Transverse colon (tissue), 4 donors: Measurements from ENCODE around the gene OPRM1.

ENCODE experiments used
- POLR2A ChIP-seq: fragments of 450-650 bp; IDR thresholded peaks from one replicate; pipeline ENCODE4 v1.6.1; 2016; ENCODE audit warnings: antibody characterized with exemption, mild to moderate bottlenecking, moderate library complexity
- POLR2AphosphoS5 ChIP-seq, 3 donors: sonication (generic); formaldehyde crosslinking; IDR thresholded peaks; one replicate each; pipeline ENCODE4 v1.6.1; 2016; ENCODE audit warnings: antibody characterized with exemption in 3 of 3
- TF ChIP-seq, protein P1 (sequence below), 5 experiments: fragments of 200-600 bp in 3 of 5; fragments of 450-650 bp in 2 of 5; sonication (generic) in 3 of 5; IDR thresholded peaks; 1 replicate in 2 of 5; 2 replicates in 3 of 5; pipeline ENCODE4 v1.5.1; 2016 to 2017; ENCODE audit warnings: antibody characterized with exemption in 5 of 5, inconsistent platforms in 3 of 5, mild to moderate bottlenecking in 2 of 5, moderate library complexity in 1 of 5

DNA sequence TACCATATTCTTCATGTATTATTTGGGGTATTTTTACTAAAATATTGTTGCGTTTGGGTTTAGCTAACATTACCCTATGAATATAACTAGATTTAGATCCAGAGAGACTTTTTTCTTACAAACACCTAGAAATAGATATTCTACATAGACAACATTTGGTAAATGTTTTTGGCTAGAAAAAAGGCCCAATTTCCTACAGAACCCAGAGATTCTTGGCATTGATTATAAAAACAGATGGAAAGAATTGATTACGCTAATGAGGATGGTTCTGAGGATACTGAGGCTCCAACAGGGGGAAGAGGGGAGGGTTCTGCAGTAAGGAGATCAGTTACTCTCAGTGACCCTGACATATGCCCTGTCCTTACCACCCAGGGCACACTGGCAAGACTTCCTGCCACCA, 194.3 kb downstream of the OPRM1 start:
- TF ChIP-seq POLR2A (no peak), POLR2AphosphoS5 (IDR thresholded peaks at IDR 0.05) (no peak)
- TF ChIP-seq, protein P1, sequence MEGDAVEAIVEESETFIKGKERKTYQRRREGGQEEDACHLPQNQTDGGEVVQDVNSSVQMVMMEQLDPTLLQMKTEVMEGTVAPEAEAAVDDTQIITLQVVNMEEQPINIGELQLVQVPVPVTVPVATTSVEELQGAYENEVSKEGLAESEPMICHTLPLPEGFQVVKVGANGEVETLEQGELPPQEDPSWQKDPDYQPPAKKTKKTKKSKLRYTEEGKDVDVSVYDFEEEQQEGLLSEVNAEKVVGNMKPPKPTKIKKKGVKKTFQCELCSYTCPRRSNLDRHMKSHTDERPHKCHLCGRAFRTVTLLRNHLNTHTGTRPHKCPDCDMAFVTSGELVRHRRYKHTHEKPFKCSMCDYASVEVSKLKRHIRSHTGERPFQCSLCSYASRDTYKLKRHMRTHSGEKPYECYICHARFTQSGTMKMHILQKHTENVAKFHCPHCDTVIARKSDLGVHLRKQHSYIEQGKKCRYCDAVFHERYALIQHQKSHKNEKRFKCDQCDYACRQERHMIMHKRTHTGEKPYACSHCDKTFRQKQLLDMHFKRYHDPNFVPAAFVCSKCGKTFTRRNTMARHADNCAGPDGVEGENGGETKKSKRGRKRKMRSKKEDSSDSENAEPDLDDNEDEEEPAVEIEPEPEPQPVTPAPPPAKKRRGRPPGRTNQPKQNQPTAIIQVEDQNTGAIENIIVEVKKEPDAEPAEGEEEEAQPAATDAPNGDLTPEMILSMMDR (IDR thresholded peaks at IDR 0.05): no peak
